Activated naive CD8-positive, alpha-beta T cell treated with anti-CD3 and anti-CD28 coated beads, Interleukin-2, amount 50 U/mL, for 16 hours (primary cell): Measurements from ENCODE around the gene GFER.
A peak's percentile ranks its signal among the peaks of the same experiment; 100 is the strongest.
"Not testable (repeated sequence)": the region's sequence is repeated elsewhere in the genome, so short reads cannot be mapped to it uniquely, and the experiment has no call there.

Experiments
- DNase-seq: peaks from one replicate; pipeline ENCODE4 v3.0.0-alpha.2; 2020; ENCODE audit warnings: low read depth, low spot score

GFER gene

DNA sequence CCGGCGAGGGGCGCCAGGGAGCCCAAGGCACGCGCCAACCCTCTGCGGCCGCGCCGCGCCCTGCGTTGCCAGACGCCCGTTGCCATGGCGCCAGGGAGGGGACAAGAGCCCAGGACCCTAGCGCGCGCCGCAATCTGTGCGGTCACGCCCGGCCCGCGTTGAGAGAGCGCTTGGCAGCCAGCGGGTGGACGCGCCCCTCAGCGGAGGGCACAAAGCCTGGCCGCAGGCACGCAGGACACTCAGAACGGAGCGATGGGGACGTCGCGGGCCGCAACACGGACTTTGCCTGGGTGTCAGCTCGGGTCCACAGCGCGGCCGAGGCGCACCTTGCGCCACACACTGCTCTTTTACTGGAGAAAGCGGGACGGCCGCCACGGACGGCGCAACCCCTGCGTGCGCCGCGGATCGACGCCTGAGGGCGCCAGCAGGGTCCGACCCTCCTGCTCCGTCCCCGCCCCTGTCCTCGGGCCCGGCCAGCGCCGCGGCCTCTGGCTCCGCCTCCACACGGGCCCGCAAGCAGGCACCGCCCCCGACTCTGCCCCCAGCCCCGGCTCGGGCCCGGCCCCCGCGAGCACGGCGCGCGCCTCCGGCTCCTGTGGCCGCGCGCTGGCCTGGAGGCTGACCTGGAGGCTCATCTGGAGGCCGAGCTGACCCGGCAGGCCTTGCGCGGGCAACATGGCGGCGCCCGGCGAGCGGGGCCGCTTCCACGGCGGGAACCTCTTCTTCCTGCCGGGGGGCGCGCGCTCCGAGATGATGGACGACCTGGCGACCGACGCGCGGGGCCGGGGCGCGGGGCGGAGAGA lies at the start of gene GFER:
GFER (plus strand) TSS at position 650 of the 803 bp plus-strand sequence; CDS start at position 676, 26 bp downstream.
- no peak for DNase-seq

DNA sequence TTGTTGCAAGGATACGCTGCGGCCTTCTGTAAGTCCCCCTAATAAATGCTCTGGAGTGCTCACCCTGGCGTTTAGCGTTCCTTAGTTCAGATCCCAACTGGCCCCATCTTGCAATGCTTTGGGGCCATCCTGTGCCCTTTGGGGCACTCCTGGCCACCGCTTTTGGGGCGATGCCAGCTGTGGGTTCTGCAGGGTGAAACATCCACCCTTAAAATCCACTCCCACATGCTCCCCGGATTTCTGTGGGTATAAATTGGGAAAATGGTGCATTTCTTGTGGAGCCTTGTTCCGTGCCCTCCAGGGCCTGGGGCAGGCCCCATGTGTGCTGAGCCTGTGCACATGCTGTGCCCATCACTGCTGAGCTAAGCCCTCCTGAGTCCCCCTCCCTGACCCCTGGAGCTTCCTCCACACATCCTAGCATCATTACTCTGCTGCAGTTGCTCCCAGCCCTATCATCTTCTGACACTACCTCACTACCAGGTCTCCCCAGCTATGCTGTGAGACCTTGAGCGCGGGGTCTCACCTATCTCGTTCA lies 47.0 kb upstream of the GFER start:
- DNase-seq: no peak

DNA sequence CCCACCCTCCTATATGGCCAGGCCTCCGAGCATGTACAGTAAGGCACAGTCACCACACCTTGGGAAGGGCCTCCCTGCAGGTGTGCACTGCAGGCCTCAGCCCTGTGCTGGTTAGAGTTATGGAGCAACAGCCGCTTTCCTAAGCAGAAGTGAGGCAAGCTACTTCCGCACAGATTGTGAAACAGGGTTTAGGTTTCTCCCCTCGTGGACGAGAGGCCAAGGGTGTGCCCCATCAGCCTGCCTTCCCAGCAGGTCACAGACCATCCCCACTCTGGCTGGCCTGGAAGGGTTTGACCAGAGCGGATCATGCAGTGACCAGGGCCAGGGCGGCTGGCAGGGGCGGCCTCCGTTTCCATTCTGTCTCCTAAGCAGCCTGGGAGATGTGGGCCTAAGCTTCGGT lies 45.7 kb upstream of the GFER start:
- no peak for DNase-seq

DNA sequence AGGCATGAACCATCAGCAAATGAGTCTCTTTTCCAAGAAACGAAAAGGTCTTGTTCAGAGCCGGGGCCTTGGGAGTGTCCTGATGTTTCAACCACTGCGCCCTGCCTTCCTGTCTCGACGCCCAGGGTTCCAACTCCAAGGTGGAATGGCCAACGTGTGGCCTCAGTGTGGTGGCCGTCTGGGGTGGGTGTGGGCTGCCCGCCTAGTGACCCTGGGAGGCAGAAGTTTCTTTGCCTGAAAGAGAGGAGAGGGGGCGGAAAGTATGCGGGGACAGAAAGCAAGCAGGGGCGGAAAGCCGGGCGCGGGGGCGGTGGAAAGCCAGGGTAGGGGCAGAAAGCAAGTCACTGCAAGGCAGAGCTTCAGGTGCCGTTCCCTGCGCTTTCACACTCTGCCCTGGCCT lies 45.1 kb upstream of the GFER start:
- no peak for DNase-seq

DNA sequence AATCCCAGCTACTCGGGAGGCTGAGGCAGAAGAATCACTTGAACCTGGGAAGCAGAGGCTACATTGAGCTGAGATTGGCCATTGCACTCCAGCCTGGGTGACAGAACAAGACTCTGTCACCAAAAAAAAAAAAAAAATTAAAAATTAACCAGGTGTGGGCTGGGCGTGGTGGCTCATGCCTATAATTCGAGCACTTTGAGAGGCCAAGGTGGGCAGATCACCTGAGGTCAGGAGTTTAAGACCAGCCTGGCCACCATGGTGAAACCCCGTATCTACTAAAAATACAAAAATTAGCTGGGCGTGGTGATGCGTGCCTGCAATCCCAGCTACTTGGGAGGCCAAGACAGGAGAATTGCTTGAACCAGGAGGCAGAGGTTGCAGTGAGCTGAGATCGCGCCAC lies 44.2 kb upstream of the GFER start:
- not testable (repeated sequence) for DNase-seq

DNA sequence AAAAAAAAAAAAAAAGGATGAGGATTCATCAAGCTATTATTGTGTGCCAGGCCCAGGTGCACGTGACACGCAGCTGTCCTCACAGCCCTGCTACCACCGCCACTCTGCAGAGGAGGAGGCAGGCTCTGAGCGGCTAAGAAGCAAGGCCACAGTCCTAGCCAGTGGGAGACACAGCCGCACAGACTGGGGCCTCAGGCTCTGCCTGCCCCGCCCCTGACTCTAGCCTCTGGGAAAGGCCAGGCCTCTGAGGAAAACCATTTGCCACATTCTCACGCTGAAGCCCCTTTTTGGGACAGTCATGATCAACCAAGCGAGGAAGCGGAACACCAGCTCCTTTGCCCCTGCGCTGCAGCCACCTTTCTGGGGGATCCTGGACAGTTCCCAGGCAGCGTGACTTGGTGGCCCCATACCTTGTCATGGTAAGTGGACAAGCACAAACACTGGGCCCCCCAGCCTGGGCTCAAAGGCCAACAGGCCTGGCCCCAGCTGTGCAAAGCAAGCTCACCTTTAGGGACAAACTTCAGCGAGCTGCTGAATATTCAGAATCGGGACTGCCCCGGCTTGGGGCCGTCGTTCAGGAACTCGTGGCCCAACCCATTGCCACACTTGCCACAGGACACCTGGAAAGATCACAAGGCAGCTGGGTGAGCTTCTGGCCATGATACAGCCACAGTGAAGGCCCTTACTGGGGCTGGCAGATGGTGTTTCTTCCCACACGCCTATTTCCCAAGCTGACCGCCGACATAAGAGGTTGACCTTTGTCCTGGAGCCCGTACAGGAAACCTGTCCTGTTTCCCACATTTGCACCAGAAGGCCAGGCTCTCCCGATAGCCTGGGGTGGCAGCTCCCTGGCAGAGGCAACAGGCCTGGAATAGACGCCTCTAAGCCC lies 43.5 kb upstream of the GFER start:
- no peak for DNase-seq

DNA sequence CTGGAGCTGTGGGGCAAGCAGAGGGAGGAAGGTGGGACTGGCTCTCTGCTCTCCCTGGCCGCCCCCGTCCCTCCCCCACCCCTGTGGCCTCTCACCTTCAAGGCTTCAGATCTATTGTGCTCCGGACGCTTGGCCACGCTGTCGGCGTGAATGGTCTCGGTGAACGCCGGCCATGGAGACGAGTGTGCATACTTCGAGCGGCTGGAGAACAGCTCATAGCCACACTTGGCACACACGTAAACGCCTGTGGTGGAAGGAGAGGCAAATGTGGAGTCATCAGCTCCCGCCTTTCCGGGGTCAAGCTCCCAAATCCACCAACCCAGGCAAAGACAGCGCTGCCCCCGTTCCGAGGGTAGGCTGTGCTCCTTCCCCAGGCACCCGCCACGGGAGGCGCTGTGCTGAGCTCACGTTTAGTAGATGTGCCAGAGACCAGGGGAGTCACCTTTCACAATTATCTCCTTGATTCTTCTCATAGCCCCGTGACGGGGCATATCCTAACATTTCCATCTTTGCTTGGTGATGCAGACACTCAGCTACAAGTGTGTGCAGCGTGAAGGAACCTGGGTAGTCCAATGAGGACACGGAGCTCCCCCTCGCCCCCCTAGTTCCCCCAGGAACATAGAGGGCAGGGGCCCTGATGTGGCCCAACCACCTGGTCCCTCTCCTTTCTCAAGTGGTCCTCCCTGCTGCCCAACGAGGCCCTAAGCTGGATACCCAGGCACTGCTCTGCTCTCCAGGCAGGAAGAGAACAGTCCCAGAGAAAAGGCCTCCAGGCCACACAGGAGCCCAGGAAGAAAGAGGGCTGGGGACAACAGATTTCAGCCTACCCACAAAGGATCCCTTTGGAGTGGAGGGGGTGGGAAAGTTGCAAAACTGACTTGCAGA lies 42.6 kb upstream of the GFER start:
- no peak for DNase-seq

DNA sequence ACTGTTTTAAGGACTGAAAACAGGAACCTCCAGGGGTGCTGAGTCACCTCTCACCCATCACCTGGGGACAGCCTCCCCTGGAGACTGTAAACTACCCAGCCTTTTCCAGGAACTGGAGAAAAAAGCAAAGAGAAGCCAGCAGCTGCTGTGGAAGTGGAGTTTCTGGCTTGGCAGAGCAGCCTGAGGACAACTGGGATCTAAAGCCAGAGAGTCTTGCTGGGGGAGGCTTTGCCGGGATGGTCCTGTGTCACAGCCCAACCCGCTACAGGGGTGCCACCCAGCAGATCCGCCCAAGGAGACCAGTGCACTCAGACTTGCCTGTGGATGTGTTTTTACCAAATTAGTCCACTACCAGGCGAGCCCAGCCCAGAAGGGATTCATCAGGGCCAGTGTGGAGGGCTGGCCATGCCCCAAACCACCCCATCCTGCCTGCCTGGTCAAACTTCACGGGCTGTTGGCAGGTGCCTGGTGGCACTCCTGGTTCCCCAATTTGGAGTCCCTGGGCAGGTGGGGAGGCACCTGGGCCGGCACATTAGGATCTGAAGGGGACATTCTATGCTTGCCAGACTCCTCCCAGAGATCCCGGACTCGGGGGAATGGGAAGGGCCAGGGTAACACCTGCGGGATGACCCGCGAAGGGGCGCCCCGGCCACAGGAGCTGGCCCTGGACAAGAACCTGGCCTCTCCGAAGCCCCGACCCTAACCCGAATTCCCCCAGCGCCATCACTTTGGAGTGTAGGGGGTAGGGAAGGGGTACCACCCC lies 41.8 kb upstream of the GFER start:
- DNase-seq: no peak

DNA sequence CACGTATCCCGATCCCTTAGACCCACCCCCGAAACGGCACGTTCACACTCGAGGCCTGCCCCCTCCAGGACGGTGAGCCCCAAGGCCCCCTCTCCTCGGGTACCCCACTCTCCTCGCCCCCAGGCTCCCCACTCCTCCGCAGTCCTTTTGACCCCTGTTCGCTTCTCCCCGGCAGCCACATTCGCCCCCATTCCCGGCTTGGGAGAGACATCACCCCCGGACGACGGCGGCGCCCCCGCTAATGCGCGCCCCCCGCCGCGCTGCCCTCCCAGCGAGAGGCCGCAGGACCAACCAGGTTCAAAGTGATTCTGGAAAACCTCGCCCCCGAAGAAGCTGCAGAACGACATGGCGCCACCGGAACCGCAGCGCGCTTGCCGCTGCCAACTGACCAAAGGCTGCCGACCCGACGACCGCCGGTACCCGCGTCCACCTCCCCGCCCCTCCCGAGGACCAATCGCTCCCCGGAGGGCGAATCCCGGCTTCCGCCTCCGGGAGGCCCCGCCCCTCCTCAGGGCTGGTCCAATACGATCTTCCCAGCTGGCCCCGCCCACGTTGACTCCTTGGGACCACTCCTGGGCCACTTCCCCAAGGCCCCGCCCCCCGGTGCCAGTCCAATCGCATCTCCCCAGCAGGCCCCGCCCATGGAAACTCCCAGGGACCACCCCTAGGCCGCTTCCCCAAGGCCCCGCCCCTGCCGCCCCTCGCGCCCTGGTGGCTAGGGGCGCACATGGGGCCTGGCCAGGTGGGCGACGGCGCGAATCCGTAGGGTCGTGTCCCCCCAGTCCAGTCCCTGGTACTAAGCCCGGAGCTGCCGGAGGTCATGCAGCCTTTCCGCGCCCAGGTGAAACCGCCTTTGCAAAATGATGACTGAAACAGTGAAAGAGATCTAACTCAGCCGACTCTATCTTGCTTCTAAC lies 40.9 kb upstream of the GFER start, which contains the start of gene MSRB1:
MSRB1 (minus strand) TSS at position 390 of the 917 bp plus-strand sequence; CDS start at position 347, 43 bp downstream.
- DNase-seq: peak; percentile 100

DNA sequence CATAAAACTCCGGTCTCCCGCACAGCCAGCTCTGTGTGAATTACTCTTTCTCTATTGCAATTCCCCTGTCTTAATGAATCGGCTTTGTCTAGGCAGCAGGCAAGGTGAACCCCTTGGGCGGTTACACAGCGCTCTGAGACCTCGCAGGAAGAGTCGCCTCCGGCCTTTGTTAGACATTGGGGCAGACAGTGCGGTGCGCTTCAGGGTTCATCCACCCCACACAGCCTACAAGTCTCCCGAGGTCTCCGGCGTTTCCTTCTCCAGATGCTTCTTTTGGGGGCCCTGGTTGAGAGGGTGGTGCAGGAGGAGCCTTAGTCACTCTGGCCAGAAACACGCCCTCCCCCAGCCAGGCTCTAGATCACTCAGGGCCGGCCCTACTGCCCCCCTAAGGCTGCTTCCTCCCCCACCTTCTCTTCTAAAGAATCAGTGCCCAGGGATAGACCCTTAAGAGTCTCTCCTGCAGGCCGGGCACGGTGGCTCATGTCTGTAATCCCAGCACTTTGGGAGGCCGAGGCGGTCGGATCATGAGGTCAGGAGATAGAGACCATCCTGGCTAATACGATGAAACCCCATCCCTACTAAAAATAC lies 39.3 kb upstream of the GFER start:
- DNase-seq: no peak

DNA sequence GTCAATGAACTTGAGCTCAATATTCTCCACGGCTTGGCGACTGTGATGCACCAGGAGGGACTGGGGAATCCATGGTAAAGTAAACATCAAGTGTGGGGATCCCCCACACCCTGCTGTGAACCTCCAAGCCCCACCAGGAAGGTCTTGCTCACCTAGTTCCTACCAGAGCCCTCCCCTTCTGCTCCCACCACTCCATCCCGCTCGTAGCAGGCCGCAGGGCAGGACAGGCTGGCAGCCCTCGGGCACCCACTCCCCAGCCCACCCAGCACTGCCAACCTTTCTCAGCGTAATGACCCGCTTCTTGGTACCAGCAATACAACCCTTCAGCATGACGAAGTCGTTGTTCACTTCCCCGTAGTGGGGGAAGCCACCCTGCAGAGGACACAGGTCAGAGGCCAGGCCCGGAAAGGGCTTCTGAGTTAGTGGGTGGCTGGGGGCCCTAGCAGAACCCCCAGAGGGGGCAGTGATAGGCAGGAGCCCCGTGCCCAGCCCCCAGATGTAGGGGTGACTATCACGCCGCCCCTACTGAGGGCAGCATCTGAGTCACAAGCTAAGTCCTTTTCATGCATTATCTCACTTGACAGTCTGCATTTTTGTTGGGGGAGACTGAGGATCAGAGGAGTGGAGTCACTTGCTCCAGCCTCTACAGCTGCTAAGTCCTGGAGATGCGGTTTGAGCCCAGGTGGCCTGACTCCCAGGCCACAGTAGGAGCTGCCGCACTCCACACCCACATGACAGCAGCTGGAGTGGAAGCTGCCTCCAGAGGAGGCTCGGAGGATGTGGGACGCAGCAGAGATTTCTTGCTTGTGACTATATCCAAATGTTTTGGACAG lies 38.2 kb upstream of the GFER start:
- DNase-seq: no peak

DNA sequence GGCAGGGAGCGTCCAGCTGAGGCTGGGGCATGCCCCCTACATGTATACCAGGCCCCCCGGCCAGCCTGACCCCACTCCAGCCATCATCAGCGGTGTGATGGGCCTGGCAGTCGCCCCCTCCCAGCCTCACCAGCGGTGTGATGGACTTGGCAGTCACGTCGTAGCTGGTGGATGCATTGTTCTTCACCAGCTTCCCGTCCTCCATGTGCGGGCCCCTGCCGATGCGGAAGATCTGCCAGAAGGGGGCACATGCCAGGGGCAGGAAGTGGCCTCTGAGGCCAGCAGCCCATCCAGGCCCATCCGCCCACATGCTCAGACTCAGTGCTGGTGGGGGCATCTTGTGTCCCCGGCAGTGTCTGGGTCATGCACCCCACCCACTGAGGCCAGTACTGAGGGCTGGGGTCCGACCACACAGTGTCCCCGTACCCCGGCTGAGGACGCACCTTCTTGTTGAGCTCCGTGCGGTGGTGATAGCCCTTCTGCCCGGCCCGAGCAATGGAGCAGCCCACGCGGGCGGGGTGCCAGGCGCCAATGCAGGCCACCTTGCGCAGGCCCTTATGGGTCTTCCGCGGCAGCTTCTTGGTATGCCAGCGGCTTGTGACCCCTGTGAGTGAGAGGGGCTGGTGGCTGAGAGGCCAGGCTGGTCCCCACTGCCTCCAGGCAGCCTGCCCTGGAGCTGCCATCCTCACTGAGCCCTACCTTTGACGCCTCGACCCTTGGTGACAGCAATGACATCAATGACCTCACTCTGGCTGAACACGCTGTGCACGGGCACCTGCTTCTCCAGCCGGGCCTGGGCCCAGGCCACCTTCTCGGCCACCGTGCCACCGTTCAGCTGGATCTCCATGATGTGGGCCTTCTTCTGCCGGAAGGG lies 37.3 kb upstream of the GFER start:
- DNase-seq: no peak

DNA sequence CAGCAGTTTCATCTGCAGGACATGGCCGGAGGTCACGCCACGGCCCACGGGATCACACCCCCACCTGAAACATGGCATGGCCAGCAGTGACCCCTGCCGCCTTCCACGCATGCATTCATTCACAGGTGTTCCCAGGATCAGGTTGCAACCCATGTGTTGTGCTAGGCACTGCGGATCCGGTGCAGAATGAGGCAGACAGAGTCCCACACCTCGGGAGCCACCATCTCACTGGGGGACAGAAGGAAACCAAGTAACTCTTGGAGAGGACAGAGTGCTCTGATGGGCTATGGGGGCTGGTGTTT lies 36.7 kb upstream of the GFER start:
- no peak for DNase-seq

DNA sequence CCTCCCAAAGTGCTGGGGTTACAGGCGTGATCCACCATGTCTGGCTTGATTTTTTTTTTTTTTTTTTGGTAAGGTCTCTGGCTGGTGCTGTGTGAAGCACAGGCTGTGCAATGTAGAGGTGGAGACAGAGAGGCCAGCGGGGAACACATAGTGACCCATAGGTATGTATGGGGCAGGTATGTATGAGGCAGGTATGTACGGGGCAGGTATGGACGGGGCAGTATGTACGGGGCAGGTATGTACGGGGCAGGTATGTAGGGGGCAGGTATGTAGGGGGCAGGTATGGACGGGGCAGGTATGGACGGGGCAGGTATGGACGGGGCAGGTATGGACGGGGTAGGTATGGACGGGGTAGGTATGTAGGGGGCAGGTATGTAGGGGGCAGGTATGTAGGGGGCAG lies 34.5 kb upstream of the GFER start:
- no peak for DNase-seq

DNA sequence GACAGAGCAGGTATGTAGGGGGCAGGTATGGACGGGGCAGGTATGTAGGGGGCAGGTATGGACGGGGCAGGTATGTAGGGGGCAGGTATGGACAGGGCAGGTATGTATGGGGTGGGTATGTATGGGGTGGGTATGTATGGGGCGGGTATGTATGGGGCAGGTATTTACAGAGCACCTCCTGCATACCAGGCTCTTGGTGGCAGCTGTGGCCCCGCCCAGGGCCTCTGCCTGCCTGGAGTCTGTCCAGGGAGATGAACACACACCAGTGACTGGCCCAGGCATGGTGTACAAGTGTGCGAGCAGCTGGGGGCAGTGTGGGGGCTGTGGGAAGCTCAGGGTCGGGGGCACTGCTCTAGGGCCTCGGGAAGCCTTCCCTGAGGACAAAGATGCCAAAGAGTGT lies 33.9 kb upstream of the GFER start:
- DNase-seq: no peak

DNA sequence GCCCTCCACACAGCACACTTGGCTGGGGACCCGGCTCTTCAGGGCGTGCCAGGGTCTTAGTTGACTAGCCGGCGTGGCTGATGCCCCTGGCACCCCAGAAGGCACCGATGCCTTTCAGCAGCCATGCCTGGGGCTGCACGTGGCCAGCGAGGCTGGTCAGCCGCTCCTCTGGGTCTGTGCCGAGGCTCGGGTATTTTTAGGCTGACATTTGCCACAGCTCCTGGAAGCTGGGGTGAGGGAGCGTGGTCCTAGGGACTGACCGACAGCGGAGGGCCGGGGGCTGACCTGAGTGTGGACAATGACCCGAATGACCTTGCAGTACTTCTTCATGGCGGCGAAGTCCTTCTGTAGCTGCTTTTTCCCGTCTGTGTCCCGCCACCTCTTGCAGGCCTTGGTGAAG lies 33.4 kb upstream of the GFER start:
- DNase-seq: no peak

DNA sequence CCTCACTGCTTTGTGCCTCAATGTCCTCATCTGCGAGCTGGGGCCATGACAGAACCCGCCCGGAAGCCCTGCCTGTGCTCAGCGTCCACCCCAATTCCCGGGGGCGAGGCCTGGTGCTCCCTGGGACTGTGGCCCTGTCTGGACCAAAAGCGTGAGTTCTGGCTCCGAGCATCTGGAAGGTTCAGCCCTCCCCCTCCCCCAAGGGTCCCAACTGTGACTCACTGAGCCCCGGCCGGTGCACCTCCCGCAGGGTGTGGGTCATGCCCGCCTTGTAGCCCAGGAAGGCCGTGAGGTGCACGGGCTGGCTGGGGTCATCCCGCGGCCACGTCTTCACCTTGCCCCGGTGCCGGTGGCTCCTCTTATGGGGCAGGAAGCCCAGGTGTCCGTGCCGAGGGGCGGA lies 30.3 kb upstream of the GFER start:
- DNase-seq: no peak
